ENCODE results near the gene KNDC1.

The KNDC1 gene

DNA sequence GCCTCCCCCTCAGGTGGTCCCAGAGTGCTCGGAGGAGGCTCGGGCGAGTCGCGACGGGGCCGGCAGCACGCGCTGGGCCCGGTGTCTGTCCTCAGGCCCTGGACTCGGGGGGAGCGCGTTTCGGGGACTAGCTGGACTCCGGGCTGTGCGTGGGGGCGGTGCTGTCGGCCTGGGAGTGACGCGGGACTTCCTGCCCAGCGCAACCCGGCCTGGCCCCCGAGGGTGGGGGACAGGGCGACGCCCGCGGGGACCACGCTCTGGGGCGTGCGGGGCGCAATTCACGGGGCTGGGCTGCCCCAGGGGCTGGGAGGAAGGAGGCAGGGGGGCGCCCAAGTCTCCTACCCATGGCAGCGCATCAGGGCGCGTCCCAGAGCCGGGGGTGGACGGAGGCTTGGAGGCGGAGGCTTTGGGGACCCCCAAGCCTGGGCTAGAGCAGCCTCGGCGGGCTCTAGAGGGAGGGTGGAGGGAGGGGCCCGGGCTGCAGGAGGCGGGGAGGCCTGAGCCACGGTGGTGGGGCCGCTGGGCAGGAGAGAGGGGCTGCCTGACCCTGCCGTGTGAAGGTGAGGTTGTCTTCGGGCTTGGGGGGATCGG lies 75.3 kb downstream of the KNDC1 start:
- H3K4me3 ChIP-seq (replicated peaks in 1 of 2; ENCODE audit: low read depth in 2 of 2, low read length in 2 of 2) = no peak overlapping the region
- TF ChIP-seq, protein P1, sequence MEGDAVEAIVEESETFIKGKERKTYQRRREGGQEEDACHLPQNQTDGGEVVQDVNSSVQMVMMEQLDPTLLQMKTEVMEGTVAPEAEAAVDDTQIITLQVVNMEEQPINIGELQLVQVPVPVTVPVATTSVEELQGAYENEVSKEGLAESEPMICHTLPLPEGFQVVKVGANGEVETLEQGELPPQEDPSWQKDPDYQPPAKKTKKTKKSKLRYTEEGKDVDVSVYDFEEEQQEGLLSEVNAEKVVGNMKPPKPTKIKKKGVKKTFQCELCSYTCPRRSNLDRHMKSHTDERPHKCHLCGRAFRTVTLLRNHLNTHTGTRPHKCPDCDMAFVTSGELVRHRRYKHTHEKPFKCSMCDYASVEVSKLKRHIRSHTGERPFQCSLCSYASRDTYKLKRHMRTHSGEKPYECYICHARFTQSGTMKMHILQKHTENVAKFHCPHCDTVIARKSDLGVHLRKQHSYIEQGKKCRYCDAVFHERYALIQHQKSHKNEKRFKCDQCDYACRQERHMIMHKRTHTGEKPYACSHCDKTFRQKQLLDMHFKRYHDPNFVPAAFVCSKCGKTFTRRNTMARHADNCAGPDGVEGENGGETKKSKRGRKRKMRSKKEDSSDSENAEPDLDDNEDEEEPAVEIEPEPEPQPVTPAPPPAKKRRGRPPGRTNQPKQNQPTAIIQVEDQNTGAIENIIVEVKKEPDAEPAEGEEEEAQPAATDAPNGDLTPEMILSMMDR (IDR thresholded peaks at IDR 0.05; ENCODE audit: low read depth, low read length) = no peak
- no peak for DNase-seq (ENCODE audit: low read depth in 2 of 2)

DNA sequence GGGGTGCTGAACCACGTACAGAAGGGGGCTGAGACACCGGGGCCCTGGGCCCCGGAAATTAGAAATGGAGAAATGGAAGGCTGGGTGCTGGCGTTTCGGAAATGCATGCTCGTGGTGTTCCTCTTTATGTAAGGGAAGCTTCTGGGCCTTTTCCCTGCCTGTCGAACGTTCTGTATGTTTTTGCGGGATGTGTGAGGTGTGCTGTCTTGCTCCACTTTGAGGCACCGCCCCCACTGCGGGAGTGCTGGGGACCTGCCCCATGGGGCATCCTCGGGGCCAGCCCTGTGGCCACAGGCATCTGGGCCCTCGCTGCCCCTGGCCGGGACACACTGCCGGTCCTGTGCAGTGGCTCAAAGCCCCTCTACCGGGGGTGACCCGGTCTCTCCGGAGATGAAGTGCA lies 75.9 kb downstream of the KNDC1 start:
- TF ChIP-seq, protein P1 (IDR thresholded peaks at IDR 0.05; ENCODE audit: low read depth, low read length) = no peak
- no peak for DNase-seq (ENCODE audit: low read depth in 2 of 2)

DNA sequence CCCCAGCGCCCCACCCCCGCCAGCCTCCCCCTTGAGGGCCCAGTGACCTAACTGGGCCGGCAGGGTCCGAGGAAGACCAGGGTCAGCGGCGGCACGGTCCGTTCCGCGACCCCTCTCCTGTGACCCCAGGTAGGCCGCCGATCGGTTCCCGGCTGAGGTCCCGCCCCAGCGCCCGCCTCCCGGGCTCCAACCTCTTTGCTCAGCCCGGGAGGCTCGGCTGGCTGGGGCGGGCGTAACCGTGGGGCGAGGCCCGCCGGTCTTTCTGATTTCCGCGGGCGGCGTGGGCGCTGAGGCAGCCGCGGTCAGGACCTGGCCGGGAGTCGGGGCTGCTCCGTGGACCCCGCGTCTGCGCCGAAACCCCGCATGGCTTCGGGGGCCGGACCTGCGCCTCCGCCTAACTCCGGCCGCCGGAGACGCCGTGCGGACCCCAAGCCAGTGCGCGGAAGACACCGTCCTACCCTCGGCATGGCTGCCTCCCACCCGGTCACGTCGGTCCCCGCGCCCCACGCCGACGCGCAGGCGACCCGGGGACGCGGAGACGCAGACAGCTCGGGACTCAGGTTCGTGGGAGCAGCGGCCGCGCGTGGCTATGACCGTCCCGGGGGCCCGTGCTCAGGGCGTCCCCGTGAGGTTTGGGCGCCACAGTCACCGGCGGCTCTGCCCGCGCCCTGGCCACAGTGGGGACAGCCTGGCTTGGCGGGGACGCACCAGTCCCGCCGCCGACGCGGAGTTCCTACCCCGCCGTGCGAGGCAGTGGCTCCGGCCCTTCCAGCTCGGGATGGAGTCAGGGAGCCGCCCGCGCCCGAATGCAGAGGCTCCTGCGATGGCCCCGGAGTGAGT lies 76.6 kb downstream of the KNDC1 start:
- TF ChIP-seq, protein P1 (IDR thresholded peaks at IDR 0.05; ENCODE audit: low read depth, low read length) = no peak
- no peak overlapping the region for H3K4me3 ChIP-seq (replicated peaks in 1 of 2; ENCODE audit: low read depth in 2 of 2, low read length in 2 of 2)
- no peak for DNase-seq (ENCODE audit: low read depth in 2 of 2)

More for the DNA sequence above, 75.9 kb downstream of the KNDC1 start:
- no peak overlapping the region for H3K4me3 ChIP-seq (replicated peaks in 1 of 2; ENCODE audit: low read depth in 2 of 2, low read length in 2 of 2)

GRCh38 chr10:133237241-133237587 lies 77.2 kb downstream of the KNDC1 start:
- DNase-seq (ENCODE audit: low read depth in 2 of 2) = no peak
- H3K4me3 ChIP-seq (replicated peaks in 1 of 2; ENCODE audit: low read depth in 2 of 2, low read length in 2 of 2) = no peak overlapping the region

GRCh38 chr10:133237588-133238465 lies 77.8 kb downstream of the KNDC1 start, which contains the start of gene VENTX:
VENTX (plus strand) TSS chr10:133237855; CDS start chr10:133237915, 60 bp downstream.
- TF ChIP-seq, protein P1 (IDR thresholded peaks at IDR 0.05; ENCODE audit: low read depth, low read length) = no peak
- no peak for DNase-seq (ENCODE audit: low read depth in 2 of 2)
- H3K4me3 ChIP-seq (replicated peaks in 1 of 2; ENCODE audit: low read depth in 2 of 2, low read length in 2 of 2) = no peak within 1 kb of the TSS

More at GRCh38 chr10:133237241-133237587, 77.2 kb downstream of the KNDC1 start:
- TF ChIP-seq, protein P1 (IDR thresholded peaks at IDR 0.05; ENCODE audit: low read depth, low read length) = no peak

DNA sequence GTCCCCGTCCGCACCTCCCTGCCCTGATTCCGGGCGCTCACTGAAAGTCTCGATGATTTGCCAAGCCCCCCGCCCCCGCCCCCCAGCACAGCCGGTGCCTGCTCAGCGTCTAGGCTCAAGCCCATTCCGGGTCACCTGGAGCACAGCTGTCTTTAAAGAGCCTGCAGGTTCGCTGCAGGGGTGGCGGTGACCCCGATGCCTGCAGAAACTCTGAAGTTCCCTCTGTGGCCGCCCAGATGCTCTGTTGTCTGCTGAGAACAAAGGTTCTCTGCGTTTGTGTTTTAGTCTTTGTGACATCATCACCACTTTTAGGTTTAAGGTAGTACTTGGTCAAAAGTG lies 78.4 kb downstream of the KNDC1 start:
- H3K4me3 ChIP-seq (replicated peaks in 1 of 2; ENCODE audit: low read depth in 2 of 2, low read length in 2 of 2) = no peak overlapping the region
- TF ChIP-seq, protein P1 (IDR thresholded peaks at IDR 0.05; ENCODE audit: low read depth, low read length) = no peak
- DNase-seq (ENCODE audit: low read depth in 2 of 2) = no peak
